Measurements from ENCODE around the gene RASSF4. TPM values are rescaled to one million over a fixed set of nuclear protein-coding genes. Genes with fewer than 3 reads are reported as not detected.

RASSF4 gene
- total RNA-seq, 1 donor from 2014 or later: 2.5 TPM

DNA sequence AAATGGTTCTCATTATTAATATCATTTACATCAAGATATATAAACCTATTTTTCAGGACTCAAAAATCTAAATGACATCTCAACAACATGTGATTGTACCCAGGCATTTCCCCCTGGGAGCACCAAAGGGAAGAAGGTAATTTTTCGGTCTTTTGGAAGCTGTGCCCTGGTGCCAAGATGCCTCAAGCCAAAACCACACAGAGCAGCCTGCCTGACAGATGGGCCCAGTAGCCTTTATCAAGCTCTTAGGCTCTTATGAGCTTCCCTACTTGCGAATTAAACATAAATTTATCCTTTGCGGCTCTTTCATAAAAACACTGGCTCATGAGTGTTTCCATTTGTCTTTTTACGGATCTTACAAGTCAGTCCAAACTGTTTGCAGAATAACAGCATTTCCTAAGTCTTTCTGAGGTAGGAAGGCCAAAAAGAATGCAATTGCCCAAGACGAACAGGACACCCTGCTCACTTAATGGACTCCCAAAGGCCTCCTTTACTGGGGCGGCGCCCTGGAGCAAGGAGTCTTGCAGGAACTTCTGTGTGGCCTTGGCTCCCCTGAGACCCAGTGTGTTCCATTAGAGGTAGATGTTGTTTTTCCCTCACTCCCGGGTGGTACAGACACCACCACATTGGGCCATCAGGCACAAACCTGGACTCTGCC, 4.1 kb upstream of the RASSF4 start:
- no peak for DNase-seq (ENCODE audit: low spot score)
- H3K4me3 Mint-ChIP-seq: no peak overlapping the region
- peaks cover 7% of the 10 kb centered on the region for H3K36me3 Mint-ChIP-seq (ENCODE audit: low read depth)
- no peak overlapping the region for H3K27ac Mint-ChIP-seq
- H3K9me3 Mint-ChIP-seq: no peaks in the 10 kb centered on the region
- peaks cover 19% of the 10 kb centered on the region for H3K4me1 Mint-ChIP-seq (ENCODE audit: low read depth)
- H3K27me3 Mint-ChIP-seq (ENCODE audit: insufficient read depth): no peaks in the 10 kb centered on the region
- intact Hi-C loops (cut with micrococcal nuclease): no loop called here

DNA sequence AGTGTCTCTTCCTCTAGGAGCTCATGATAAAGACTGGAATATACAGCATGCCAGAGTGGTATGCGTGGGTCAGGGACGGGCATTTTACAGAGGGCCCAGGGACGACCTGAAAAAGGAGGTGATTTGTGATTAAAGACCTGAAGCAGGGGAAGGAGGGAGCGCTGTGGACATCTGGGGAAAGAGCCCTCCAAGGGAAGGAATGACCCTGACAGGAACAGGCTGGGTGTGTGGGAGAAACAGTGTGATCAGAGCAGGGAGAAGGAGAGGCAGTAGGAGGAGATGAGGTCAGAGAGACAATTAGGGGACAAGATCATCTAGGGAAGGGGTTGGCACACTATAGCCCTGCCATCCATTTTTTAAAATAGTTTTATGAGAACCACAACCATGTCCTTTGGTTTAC, 3.4 kb upstream of the RASSF4 start:
- intact Hi-C loops (cut with micrococcal nuclease): no loop called here
- Mint-ChIP-seq H3K36me3 (ENCODE audit: low read depth) (peaks cover 7% of the 10 kb centered on the region), H3K27me3 (ENCODE audit: insufficient read depth) (no peaks in the 10 kb centered on the region), H3K27ac (no peak overlapping the region), H3K4me3 (no peak overlapping the region), H3K4me1 (ENCODE audit: low read depth) (peaks cover 24% of the 10 kb centered on the region), H3K9me3 (no peaks in the 10 kb centered on the region)
- no peak for DNase-seq (ENCODE audit: low spot score)

- intact Hi-C loops (cut with micrococcal nuclease): no loop called here
- H3K27me3 Mint-ChIP-seq (ENCODE audit: insufficient read depth): no peaks in the 10 kb centered on the region
- H3K9me3 Mint-ChIP-seq: no peaks in the 10 kb centered on the region
- no peak overlapping the region for H3K27ac Mint-ChIP-seq
- no peak for DNase-seq (ENCODE audit: low spot score)
- H3K4me3 Mint-ChIP-seq: peak overlapping the region; percentile 87
- H3K4me1 Mint-ChIP-seq (ENCODE audit: low read depth): peaks cover 24% of the 10 kb centered on the region
- H3K36me3 Mint-ChIP-seq (ENCODE audit: low read depth): peaks cover 7% of the 10 kb centered on the region
Observed at GRCh38 chr10:44956717-44957706, 2.6 kb upstream of the RASSF4 start.

GRCh38 chr10:44958196-44958897, 1.3 kb upstream of the RASSF4 start:
- DNase-seq (ENCODE audit: low spot score): no peak
- H3K4me1 Mint-ChIP-seq (ENCODE audit: low read depth): peaks cover 24% of the 10 kb centered on the region
- H3K27me3 Mint-ChIP-seq (ENCODE audit: insufficient read depth): no peaks in the 10 kb centered on the region
- H3K36me3 Mint-ChIP-seq (ENCODE audit: low read depth): peaks cover 7% of the 10 kb centered on the region
- intact Hi-C loops (cut with micrococcal nuclease): loop anchor here (2.0 kb wide), 1 partner anchor 26 kb away; no protein-coding TSS in a partner anchor
- peak overlapping the region; percentile 73 for H3K27ac Mint-ChIP-seq
- no peaks in the 10 kb centered on the region for H3K9me3 Mint-ChIP-seq
- peak overlapping the region; percentile 87 for H3K4me3 Mint-ChIP-seq

DNA sequence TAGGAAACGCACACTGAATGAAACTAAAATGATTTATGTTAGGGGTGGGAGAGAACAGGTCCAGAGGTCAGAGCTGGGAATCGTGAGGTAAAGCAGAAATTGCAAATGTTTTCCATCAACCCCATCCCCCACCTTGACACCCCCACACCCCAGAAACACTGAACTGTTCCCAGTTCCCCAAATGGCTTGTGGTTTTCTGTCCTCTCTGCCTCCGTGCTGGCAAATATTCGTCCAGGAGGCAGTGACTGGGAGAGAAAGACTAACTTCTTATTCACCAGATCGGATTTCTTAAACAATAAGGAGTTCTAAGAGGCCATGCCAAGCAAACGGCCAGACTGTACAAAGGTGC, 730 bp upstream of the RASSF4 start:
- Mint-ChIP-seq H3K4me1 (ENCODE audit: low read depth) (peaks cover 24% of the 10 kb centered on the region), H3K27ac (peak overlapping the region; percentile 73), H3K36me3 (ENCODE audit: low read depth) (peaks cover 7% of the 10 kb centered on the region), H3K27me3 (ENCODE audit: insufficient read depth) (no peaks in the 10 kb centered on the region), H3K9me3 (no peaks in the 10 kb centered on the region), H3K4me3 (peak overlapping the region; percentile 87)
- intact Hi-C loops (cut with micrococcal nuclease): loop anchor here (1.0 to 2.0 kb wide), 4 partner anchors 8 to 42 kb away; no protein-coding TSS in a partner anchor
- no peak for DNase-seq (ENCODE audit: low spot score)

- intact Hi-C loops (cut with micrococcal nuclease): no loop called here
- no peak for DNase-seq (ENCODE audit: low spot score)
- peaks cover 25% of the 10 kb centered on the region for H3K4me1 Mint-ChIP-seq (ENCODE audit: low read depth)
- H3K27me3 Mint-ChIP-seq (ENCODE audit: insufficient read depth): no peaks in the 10 kb centered on the region
- H3K27ac Mint-ChIP-seq: no peak overlapping the region
- H3K36me3 Mint-ChIP-seq (ENCODE audit: low read depth): peaks cover 5% of the 10 kb centered on the region
- no peaks in the 10 kb centered on the region for H3K9me3 Mint-ChIP-seq
- peak overlapping the region; percentile 87 for H3K4me3 Mint-ChIP-seq
Observed at GRCh38 chr10:44960088-44960460, 472 bp downstream of the RASSF4 start.

- DNase-seq (ENCODE audit: low spot score): no peak
- Mint-ChIP-seq H3K36me3 (ENCODE audit: low read depth) (peaks cover 5% of the 10 kb centered on the region), H3K27me3 (ENCODE audit: insufficient read depth) (no peaks in the 10 kb centered on the region), H3K4me1 (ENCODE audit: low read depth) (peaks cover 31% of the 10 kb centered on the region), H3K9me3 (no peaks in the 10 kb centered on the region), H3K4me3 (peak overlapping the region; percentile 87), H3K27ac (no peak overlapping the region)
- intact Hi-C loops (cut with micrococcal nuclease): no loop called here
Observed at GRCh38 chr10:44960482-44961229, 1.1 kb downstream of the RASSF4 start.

- intact Hi-C loops (cut with micrococcal nuclease): no loop called here
- Mint-ChIP-seq H3K4me1 (ENCODE audit: low read depth) (peaks cover 36% of the 10 kb centered on the region), H3K9me3 (no peaks in the 10 kb centered on the region), H3K36me3 (ENCODE audit: low read depth) (peaks cover 3% of the 10 kb centered on the region), H3K4me3 (no peak overlapping the region), H3K27ac (no peak overlapping the region), H3K27me3 (ENCODE audit: insufficient read depth) (no peaks in the 10 kb centered on the region)
- DNase-seq (ENCODE audit: low spot score): no peak
Observed at GRCh38 chr10:44961230-44961571, 1.6 kb downstream of the RASSF4 start.

GRCh38 chr10:44961931-44962750, 2.5 kb downstream of the RASSF4 start:
- no peaks in the 10 kb centered on the region for H3K9me3 Mint-ChIP-seq
- H3K36me3 Mint-ChIP-seq (ENCODE audit: low read depth): no peaks in the 10 kb centered on the region
- peaks cover 39% of the 10 kb centered on the region for H3K4me1 Mint-ChIP-seq (ENCODE audit: low read depth)
- intact Hi-C loops (cut with micrococcal nuclease): no loop called here
- no peak for DNase-seq (ENCODE audit: low spot score)
- H3K27ac Mint-ChIP-seq: no peak overlapping the region
- H3K27me3 Mint-ChIP-seq (ENCODE audit: insufficient read depth): no peaks in the 10 kb centered on the region
- no peak overlapping the region for H3K4me3 Mint-ChIP-seq

DNA sequence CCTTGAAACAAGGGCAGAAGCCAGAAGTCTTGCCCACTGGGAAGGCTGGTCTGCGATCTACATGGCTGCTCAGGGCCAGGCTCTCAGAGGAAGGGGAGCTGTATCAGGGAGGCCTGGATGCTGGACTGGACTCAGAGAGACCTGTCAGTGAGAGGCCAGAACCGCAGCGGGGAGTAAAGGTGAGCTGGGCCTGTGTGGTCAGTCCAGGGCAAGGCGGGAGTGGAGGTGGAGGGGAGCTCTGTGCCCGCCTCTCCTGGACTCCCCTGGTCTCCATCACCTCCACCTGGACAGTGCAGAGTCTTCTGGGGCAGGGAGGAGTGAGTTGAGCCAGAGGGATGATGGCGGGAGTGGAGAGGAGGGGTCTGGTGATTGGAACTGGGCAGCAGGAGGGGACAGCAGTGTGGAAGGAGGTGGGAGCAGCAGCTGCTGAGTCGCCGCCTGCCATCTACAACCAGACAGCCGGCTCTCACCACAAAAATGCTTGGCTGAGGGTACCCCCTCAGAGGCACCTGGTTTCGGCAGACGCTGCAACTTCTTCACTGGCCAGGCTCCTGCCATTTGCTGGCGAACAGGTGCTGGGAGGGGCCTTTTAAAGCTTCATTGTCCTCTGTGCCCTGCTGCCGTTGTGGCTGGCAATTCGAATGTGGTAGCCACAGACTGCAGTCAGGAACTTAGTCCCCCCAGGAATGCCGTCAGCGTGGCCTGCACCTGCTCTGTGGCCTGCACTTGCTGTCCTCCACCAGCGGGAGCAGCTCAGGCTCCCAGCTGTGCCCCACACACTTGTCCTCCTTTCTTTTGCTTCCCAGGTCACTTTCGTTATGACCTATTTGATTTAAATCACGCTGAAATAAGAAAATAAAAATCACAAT, 3.5 kb downstream of the RASSF4 start:
- no peaks in the 10 kb centered on the region for H3K9me3 Mint-ChIP-seq
- DNase-seq (ENCODE audit: low spot score): no peak
- intact Hi-C loops (cut with micrococcal nuclease): no loop called here

More for the DNA sequence above, 3.5 kb downstream of the RASSF4 start:
- Mint-ChIP-seq H3K36me3 (ENCODE audit: low read depth) (no peaks in the 10 kb centered on the region), H3K4me1 (ENCODE audit: low read depth) (peaks cover 49% of the 10 kb centered on the region), H3K27me3 (ENCODE audit: insufficient read depth) (no peaks in the 10 kb centered on the region), H3K27ac (no peak overlapping the region), H3K4me3 (no peak overlapping the region)
